A549 treated with GW870086 at 1 μM for 4 hours (cell line): Measurements from ENCODE around the gene TP53TG5. TPM values are rescaled to one million over a fixed set of nuclear protein-coding genes. Genes with fewer than 3 reads are reported as not detected.

Experiments
- total RNA-seq: library from RNA; stranded (reverse); fragments of 200-300 nt; extraction: Qiagen RNA extraction; gene quantifications from 5 replicates; pipeline ENCODE4 v1.2.3, GENCODE V29; 2022; ENCODE audit warnings: low read depth

TP53TG5 gene
- not detected in 5 replicates for total RNA-seq

GRCh38 chr20:45378191-45378590, at the start of gene TP53TG5:
TP53TG5 (minus strand) TSS chr20:45378325; CDS start chr20:45378236, 89 bp downstream.

GRCh38 chr20:45415822-45416637, 37.9 kb upstream of the TP53TG5 start, which contains the start of gene PIGT:
PIGT (plus strand) TSS chr20:45416141; CDS start chr20:45416157, 16 bp downstream.

GRCh38 chr20:45407783-45408645, 29.9 kb upstream of the TP53TG5 start, which contains the start of gene DBNDD2:
DBNDD2 (plus strand) TSS chr20:45408289; CDS start chr20:45408468, 179 bp downstream.

GRCh38 chr20:45362804-45363610, 15.1 kb downstream of the TP53TG5 start, which contains the start of gene SYS1:
SYS1 (plus strand) TSS chr20:45363156; CDS start chr20:45363532, 376 bp downstream.

GRCh38 chr20:45347936-45348778, 30.0 kb downstream of the TP53TG5 start, which contains the start of gene SDC4:
SDC4 (minus strand) TSS chr20:45348424; CDS start chr20:45348384, 40 bp downstream.

Other genes with a start within 250 kb of the TP53TG5 start
- gene PI3, start 203.4 kb downstream of the TP53TG5 start, total RNA-seq: 2.1 to 4.7 TPM (median 2.7 TPM) in 5 replicates
- not detected in 5 replicates for gene SEMG1, start 171.3 kb downstream of the TP53TG5 start, total RNA-seq
- gene SEMG2, start 157.0 kb downstream of the TP53TG5 start, total RNA-seq: not detected in 5 replicates
- 10.3 to 12.4 TPM (median 11.8 TPM) in 5 replicates for gene SLPI, start 123.8 kb downstream of the TP53TG5 start, total RNA-seq
- gene RBPJL, start 71.5 kb downstream of the TP53TG5 start, total RNA-seq: not detected in 5 replicates
- 0.14 to 0.22 TPM (median 0.17 TPM) in 4 of 5 replicates, not detected in the other for gene MATN4, start 70.0 kb downstream of the TP53TG5 start, total RNA-seq
- 128 to 148 TPM (median 143 TPM) in 5 replicates for gene SDC4, start 29.9 kb downstream of the TP53TG5 start, total RNA-seq
- 28.2 to 34.9 TPM (median 30.6 TPM) in 5 replicates for gene SYS1, start 15.2 kb downstream of the TP53TG5 start, total RNA-seq
- 25.1 to 32.4 TPM (median 27.5 TPM) in 5 replicates for gene DBNDD2, start 30.0 kb upstream of the TP53TG5 start, total RNA-seq
- gene PIGT, start 37.8 kb upstream of the TP53TG5 start, total RNA-seq: 88.3 to 102 TPM (median 98.9 TPM) in 5 replicates
- not detected in 5 replicates for gene WFDC2, start 91.4 kb upstream of the TP53TG5 start, total RNA-seq
- not detected in 5 replicates for gene SPINT3, start 137.3 kb upstream of the TP53TG5 start, total RNA-seq
- not detected in 5 replicates for gene WFDC6, start 161.2 kb upstream of the TP53TG5 start, total RNA-seq
- gene EPPIN, start 169.1 kb upstream of the TP53TG5 start, total RNA-seq: not detected in 5 replicates
- gene WFDC8, start 201.0 kb upstream of the TP53TG5 start, total RNA-seq: not detected in 5 replicates